ENCODE results near the gene NECAB2. TPM values are rescaled to one million over a fixed set of nuclear protein-coding genes. Genes with fewer than 3 reads are reported as not detected.

Gene NECAB2
- total RNA-seq, 4 donors from 2014 or later: not detected

DNA sequence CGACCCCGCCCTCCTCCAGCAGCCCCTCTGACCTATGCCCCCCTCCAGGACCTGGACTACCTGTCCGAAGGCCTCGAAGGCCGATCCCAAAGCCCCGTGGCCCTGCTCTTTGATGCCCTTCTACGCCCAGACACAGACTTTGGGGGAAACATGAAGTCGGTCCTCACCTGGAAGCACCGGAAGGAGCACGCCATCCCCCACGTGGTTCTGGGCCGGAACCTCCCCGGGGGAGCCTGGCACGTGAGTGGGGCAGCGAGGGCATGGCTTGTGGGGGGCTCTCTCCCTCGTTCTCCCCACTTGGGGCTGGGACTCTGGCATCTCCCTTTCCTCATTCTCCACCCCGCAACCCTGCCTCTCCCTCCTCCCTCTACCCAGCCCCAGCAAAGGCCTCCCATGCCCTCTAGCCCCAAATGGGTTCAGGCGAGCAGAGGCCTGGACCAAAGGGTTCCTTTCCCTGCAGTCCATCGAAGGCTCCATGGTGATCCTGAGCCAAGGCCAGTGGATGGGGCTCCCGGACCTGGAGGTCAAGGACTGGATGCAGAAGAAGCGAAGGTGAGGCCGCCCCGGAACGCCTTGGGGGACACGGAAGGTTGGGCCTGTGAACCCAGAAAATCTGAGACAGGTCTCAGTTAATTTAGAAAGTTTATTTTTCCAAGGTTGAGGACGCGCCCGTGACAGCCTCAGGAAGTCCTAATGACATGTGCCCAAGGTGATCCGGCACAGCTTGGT lies 7.4 kb upstream of the NECAB2 start:
- in situ Hi-C loops (cut with MboI; ENCODE audit: low sequenced_read_pairs in 4 of 4): loop anchor here (10.0 to 25.0 kb wide), 6 partner anchors 102 to 527 kb away; partner anchors contain the start of genes ADAD2 (in 1 of the 4), HSBP1 (in 1 of the 4) and TAF1C (in 1 of the 4)
- intact Hi-C loops (cut with DNase I; ENCODE audit: low total_unique reads): no loop called here

DNA sequence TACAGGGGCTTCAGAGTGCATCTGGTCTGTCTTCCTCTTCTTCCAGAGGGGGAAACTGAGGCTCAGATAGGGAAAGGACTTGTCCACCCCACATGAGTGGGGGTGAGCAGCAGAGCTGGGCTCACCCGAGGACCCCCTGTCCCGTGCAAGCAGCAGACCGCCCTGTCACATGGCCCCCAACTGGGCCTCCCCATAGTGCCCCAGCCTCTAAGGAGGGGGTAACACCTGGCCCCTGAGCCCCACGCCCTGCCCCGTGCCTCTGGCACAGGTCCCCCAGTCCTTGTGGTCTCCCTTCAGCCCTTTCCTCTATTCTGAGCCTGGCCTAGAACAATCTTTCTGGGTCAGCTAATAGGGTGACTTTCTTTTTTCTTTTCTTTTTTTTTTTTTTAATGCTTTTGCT lies 6.5 kb upstream of the NECAB2 start:
- H3K36me3 ChIP-seq: peaks cover 0 to 87% of the 10 kb centered on the region in 2 donors
- TF ChIP-seq POLR2A (IDR thresholded peaks at IDR 0.05): no peak
- no peak for TF ChIP-seq CTCF (IDR thresholded peaks at IDR 0.05 in 4 of 5, conservative IDR thresholded peaks at IDR 0.05 in 1 of 5)
- H3K27ac ChIP-seq: peak overlapping the region in 2 of 4 donors; percentile 5 to 9
- intact Hi-C loops (cut with DNase I; ENCODE audit: low total_unique reads) (no loop called here), in situ Hi-C loops (cut with MboI; ENCODE audit: low sequenced_read_pairs in 4 of 4) (loop anchor here (10.0 to 25.0 kb wide), 6 partner anchors 101 to 526 kb away; partner anchors contain the start of genes ADAD2 (in 1 of the 4), HSBP1 (in 1 of the 4) and TAF1C (in 1 of the 4))
- peaks cover 12 to 23% of the 10 kb centered on the region in 2 donors for H3K4me1 ChIP-seq
- H3K9me3 ChIP-seq: no peaks in the 10 kb centered on the region
- DNase-seq: no peak
- ATAC-seq: no peak
- no peaks in the 10 kb centered on the region for H3K27me3 ChIP-seq
- no peak overlapping the region for H3K4me3 ChIP-seq

More for the DNA sequence above, 7.4 kb upstream of the NECAB2 start:
- Histone ChIP-seq H3K9me3 (no peaks in the 10 kb centered on the region), H3K27me3 (no peaks in the 10 kb centered on the region), H3K4me3 (no peak overlapping the region), H3K36me3 (peaks cover 0 to 88% of the 10 kb centered on the region in 2 donors), H3K4me1 (peaks cover 21 to 32% of the 10 kb centered on the region in 2 donors), H3K27ac (peak overlapping the region; percentile 79 to 100 (median 91))
- TF ChIP-seq POLR2A (IDR thresholded peaks at IDR 0.05) (no peak), CTCF (IDR thresholded peaks at IDR 0.05 in 4 of 5, conservative IDR thresholded peaks at IDR 0.05 in 1 of 5) (no peak)
- DNase-seq (no peak), ATAC-seq (no peak)

GRCh38 chr16:83963277-83964119 lies 4.5 kb upstream of the NECAB2 start:
- ATAC-seq (peak; percentile 16 to 21), DNase-seq (no peak)
- H3K4me1 ChIP-seq: peaks cover 11 to 13% of the 10 kb centered on the region in 2 donors
- no peaks in the 10 kb centered on the region for H3K27me3 ChIP-seq
- in situ Hi-C loops (cut with MboI; ENCODE audit: low sequenced_read_pairs in 4 of 4): loop anchor here (10.0 to 25.0 kb wide), 6 partner anchors 99 to 524 kb away; partner anchors contain the start of genes ADAD2 (in 1 of the 4), HSBP1 (in 1 of the 4) and TAF1C (in 1 of the 4)
- peak overlapping the region; percentile 9 to 45 (median 31) for H3K27ac ChIP-seq
- intact Hi-C loops (cut with DNase I; ENCODE audit: low total_unique reads): no loop called here
- no peaks in the 10 kb centered on the region for H3K9me3 ChIP-seq
- H3K36me3 ChIP-seq: peaks cover 0 to 77% of the 10 kb centered on the region in 2 donors
- no peak overlapping the region for H3K4me3 ChIP-seq
- TF ChIP-seq CTCF (IDR thresholded peaks at IDR 0.05 in 4 of 5, conservative IDR thresholded peaks at IDR 0.05 in 1 of 5): no peak
- no peak for TF ChIP-seq POLR2A (IDR thresholded peaks at IDR 0.05)

DNA sequence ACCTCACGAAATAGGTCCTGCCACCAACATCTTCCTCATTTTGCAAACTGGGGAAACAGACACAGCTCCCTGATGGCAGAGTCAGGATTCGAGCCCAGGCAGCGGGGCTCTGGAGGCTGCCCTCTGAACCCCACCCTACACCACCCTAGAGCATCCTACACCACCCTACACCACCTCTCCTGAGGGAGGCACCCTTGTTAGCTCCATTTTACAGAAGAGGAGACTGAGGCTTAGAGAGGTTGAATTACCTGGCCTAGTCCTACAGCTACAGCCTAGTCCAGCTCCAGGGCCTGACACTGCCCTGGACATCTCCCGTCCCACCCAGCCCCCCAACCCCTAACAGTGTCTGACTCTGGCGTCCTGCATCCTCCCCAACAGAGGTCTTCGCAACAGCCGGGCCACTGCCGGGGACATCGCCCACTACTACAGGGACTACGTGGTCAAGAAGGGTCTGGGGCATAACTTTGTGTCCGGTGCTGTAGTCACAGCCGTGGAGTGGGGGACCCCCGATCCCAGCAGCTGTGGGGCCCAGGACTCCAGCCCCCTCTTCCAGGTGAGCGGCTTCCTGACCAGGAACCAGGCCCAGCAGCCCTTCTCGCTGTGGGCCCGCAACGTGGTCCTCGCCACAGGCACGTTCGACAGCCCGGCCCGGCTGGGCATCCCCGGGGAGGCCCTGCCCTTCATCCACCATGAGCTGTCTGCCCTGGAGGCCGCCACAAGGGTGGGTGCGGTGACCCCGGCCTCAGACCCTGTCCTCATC lies 3.2 kb upstream of the NECAB2 start:
- H3K27ac ChIP-seq: no peak overlapping the region
- peaks cover 2 to 4% of the 10 kb centered on the region in 2 donors for H3K4me1 ChIP-seq
- H3K9me3 ChIP-seq: no peaks in the 10 kb centered on the region
- no peak for TF ChIP-seq CTCF (IDR thresholded peaks at IDR 0.05 in 4 of 5, conservative IDR thresholded peaks at IDR 0.05 in 1 of 5)
- TF ChIP-seq POLR2A (IDR thresholded peaks at IDR 0.05): no peak
- H3K4me3 ChIP-seq: no peak overlapping the region
- intact Hi-C loops (cut with DNase I; ENCODE audit: low total_unique reads) (loop anchor here (5.0 kb wide), 1 partner anchor 222 kb away; the partner anchor contains the start of gene TAF1C), in situ Hi-C loops (cut with MboI; ENCODE audit: low sequenced_read_pairs in 4 of 4) (loop anchor here (10.0 to 25.0 kb wide), 6 partner anchors 97 to 522 kb away; partner anchors contain the start of genes ADAD2 (in 1 of the 4), HSBP1 (in 1 of the 4) and TAF1C (in 1 of the 4))
- DNase-seq (no peak), ATAC-seq (no peak)
- H3K36me3 ChIP-seq: peaks cover 0 to 64% of the 10 kb centered on the region in 2 donors
- H3K27me3 ChIP-seq: peaks cover 0 to 7% (median 0%) of the 10 kb centered on the region in 3 donors
